Measurements from ENCODE around the gene IL18BP. TPM values are rescaled to one million over a fixed set of nuclear protein-coding genes. Genes with fewer than 3 reads are reported as not detected.

Gene IL18BP
- total and polyA plus RNA-seq, 2 donors (not counting 1 experiment from before 2014, with no cell fraction given) = 25.9 to 37.3 TPM

DNA sequence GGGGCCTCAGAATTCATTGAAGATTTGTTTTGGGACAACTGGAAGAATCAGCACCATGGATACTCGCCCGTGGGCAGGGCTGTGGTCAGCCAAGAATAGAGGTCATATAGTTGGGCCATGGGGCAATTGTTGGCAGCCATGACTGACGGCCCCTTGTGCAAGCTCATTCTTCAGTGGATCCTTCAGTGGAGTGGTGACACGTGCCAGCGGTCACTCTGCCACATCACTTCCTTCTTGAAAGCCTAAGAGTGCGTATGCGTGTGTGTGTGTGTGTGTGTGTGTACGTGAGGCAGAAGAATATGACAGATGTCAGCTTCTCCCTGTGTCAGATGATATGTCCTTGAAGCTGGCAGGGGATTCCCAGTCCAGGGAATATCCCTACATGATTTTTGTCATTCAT lies 1.8 kb upstream of the IL18BP start:
- Histone ChIP-seq H3K79me2 (ENCODE audit: control insufficient read depth, insufficient read depth, low read length) (peaks cover 15% of the 10 kb centered on the region), H3K4me3 (ENCODE audit: control extremely low read depth in 1 of 5, extremely low read depth in 1 of 5, insufficient read depth in 1 of 5, low read depth in 2 of 5, low read length in 4 of 5) (no peak overlapping the region), H3K9me3 (ENCODE audit: control extremely low read depth in 1 of 3, control insufficient read depth in 2 of 3, insufficient read depth in 1 of 3, low read length in 2 of 3) (peaks cover 0 to 5% (median 0%) of the 10 kb centered on the region in 3 donors), H3K27ac (ENCODE audit: low read length in 2 of 2) (no peak overlapping the region), H3K4me1 (ENCODE audit: control insufficient read depth in 2 of 2, insufficient read depth in 2 of 2, low read length in 2 of 2) (peaks cover 41 to 69% of the 10 kb centered on the region in 2 donors), H3K9ac (ENCODE audit: low read length) (no peak overlapping the region), H3K4me2 (replicated peaks; ENCODE audit: low read depth, low read length, poor library complexity, severe bottlenecking) (no peak overlapping the region), H2AFZ (ENCODE audit: insufficient read depth, low read depth, low read length, poor library complexity, severe bottlenecking) (no peak overlapping the region), H3K36me3 (replicated peaks in 1 of 2; ENCODE audit: control extremely low read depth in 1 of 2, control insufficient read depth in 1 of 2, extremely low read depth in 1 of 2, insufficient read depth in 2 of 2, low read length in 1 of 2) (peaks cover 0 to 14% of the 10 kb centered on the region in 2 experiments), H4K20me1 (ENCODE audit: control insufficient read depth, insufficient read depth, low read length, poor library complexity, severe bottlenecking) (no peaks in the 10 kb centered on the region), H3K27me3 (replicated peaks in 1 of 4; ENCODE audit: control extremely low read depth in 1 of 4, control insufficient read depth in 3 of 4, insufficient read depth in 4 of 4, low read length in 3 of 4) (no peaks in the 10 kb centered on the region)
- ChIA-PET POLR2A (no interaction called here), CTCF (interaction anchor here (0.8 to 1.1 kb wide), 2 partner anchors 19 kb away, joined by 3 read pairs; no protein-coding TSS in a partner anchor)
- Mint-ChIP-seq H3K27ac (peak overlapping the region; percentile 58), H3K27me3 (no peaks in the 10 kb centered on the region), H3K4me1 (peaks cover 64% of the 10 kb centered on the region), H3K9me3 (ENCODE audit: insufficient read depth) (no peaks in the 10 kb centered on the region), H3K4me3 (no peak overlapping the region)
- ATAC-seq (ENCODE audit: low read depth) = no peak
- intact Hi-C loops (cut with micrococcal nuclease) = no loop called here
- 75% methylated on average over 6 of the region's 8 CpGs for WGBS (ENCODE audit: insufficient coverage)
- TF ChIP-seq, protein P1, sequence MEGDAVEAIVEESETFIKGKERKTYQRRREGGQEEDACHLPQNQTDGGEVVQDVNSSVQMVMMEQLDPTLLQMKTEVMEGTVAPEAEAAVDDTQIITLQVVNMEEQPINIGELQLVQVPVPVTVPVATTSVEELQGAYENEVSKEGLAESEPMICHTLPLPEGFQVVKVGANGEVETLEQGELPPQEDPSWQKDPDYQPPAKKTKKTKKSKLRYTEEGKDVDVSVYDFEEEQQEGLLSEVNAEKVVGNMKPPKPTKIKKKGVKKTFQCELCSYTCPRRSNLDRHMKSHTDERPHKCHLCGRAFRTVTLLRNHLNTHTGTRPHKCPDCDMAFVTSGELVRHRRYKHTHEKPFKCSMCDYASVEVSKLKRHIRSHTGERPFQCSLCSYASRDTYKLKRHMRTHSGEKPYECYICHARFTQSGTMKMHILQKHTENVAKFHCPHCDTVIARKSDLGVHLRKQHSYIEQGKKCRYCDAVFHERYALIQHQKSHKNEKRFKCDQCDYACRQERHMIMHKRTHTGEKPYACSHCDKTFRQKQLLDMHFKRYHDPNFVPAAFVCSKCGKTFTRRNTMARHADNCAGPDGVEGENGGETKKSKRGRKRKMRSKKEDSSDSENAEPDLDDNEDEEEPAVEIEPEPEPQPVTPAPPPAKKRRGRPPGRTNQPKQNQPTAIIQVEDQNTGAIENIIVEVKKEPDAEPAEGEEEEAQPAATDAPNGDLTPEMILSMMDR (IDR thresholded peaks at IDR 0.05) = no peak
- no peak for TF ChIP-seq EZH2 (IDR thresholded peaks at IDR 0.05; ENCODE audit: borderline replicate concordance, insufficient read depth, low read depth, low read length, poor library complexity, severe bottlenecking)
- DNase-seq = peak; percentile 58

DNA sequence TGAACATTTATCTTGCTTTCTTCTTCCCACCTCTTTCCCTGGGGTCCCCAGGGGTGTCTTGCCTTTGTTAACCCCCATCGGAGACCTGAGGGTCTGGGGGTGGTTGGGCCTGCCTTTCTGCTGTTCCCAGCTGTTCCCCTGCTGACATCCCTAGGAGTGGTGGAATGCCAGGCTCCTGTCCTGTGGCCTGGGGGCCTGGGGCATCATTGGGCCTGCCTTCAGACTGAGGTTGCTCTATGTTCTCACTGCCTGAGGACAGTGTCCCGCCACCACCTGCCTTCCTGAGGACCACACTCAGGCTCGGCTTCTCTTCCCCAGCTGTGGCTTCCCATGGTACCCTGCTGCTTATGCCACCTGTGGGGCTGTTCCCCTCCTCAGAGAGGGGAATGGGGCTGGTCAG lies 1.1 kb upstream of the IL18BP start:
- Histone ChIP-seq H3K36me3 (replicated peaks in 1 of 2; ENCODE audit: control extremely low read depth in 1 of 2, control insufficient read depth in 1 of 2, extremely low read depth in 1 of 2, insufficient read depth in 2 of 2, low read length in 1 of 2) (peaks cover 0 to 20% of the 10 kb centered on the region in 2 experiments), H3K79me2 (ENCODE audit: control insufficient read depth, insufficient read depth, low read length) (peaks cover 15% of the 10 kb centered on the region), H3K27me3 (replicated peaks in 1 of 4; ENCODE audit: control extremely low read depth in 1 of 4, control insufficient read depth in 3 of 4, insufficient read depth in 4 of 4, low read length in 3 of 4) (no peaks in the 10 kb centered on the region), H3K4me1 (ENCODE audit: control insufficient read depth in 2 of 2, insufficient read depth in 2 of 2, low read length in 2 of 2) (peaks cover 35 to 62% of the 10 kb centered on the region in 2 donors), H3K4me2 (replicated peaks; ENCODE audit: low read depth, low read length, poor library complexity, severe bottlenecking) (peak overlapping the region; percentile 72), H3K27ac (ENCODE audit: low read length in 2 of 2) (no peak overlapping the region), H3K9ac (ENCODE audit: low read length) (no peak overlapping the region), H4K20me1 (ENCODE audit: control insufficient read depth, insufficient read depth, low read length, poor library complexity, severe bottlenecking) (no peaks in the 10 kb centered on the region), H3K9me3 (ENCODE audit: control extremely low read depth in 1 of 3, control insufficient read depth in 2 of 3, insufficient read depth in 1 of 3, low read length in 2 of 3) (peaks cover 0 to 5% (median 0%) of the 10 kb centered on the region in 3 donors), H3K4me3 (ENCODE audit: control extremely low read depth in 1 of 5, extremely low read depth in 1 of 5, insufficient read depth in 1 of 5, low read depth in 2 of 5, low read length in 4 of 5) (no peak overlapping the region), H2AFZ (ENCODE audit: insufficient read depth, low read depth, low read length, poor library complexity, severe bottlenecking) (no peak overlapping the region)
- WGBS (ENCODE audit: insufficient coverage) = 100% methylated on average over 2 of the region's 3 CpGs
- no peak for TF ChIP-seq EZH2 (IDR thresholded peaks at IDR 0.05; ENCODE audit: borderline replicate concordance, insufficient read depth, low read depth, low read length, poor library complexity, severe bottlenecking)
- TF ChIP-seq, protein P1 (IDR thresholded peaks at IDR 0.05) = no peak
- intact Hi-C loops (cut with micrococcal nuclease) = no loop called here
- H3K4me3 Mint-ChIP-seq = no peak overlapping the region
- no peak overlapping the region for H3K27ac Mint-ChIP-seq
- no peaks in the 10 kb centered on the region for H3K9me3 Mint-ChIP-seq (ENCODE audit: insufficient read depth)
- ChIA-PET POLR2A (no interaction called here), CTCF (interaction anchor here (1.1 to 2.8 kb wide), 4 partner anchors 18 to 28 kb away, joined by 3 to 17 read pairs (median 6); no protein-coding TSS in a partner anchor)
- no peaks in the 10 kb centered on the region for H3K27me3 Mint-ChIP-seq
- DNase-seq = no peak
- no peak for ATAC-seq (ENCODE audit: low read depth)
- H3K4me1 Mint-ChIP-seq = peaks cover 61% of the 10 kb centered on the region

Data from B cell (primary cell).